ENCODE measurements around the gene MAGI3.

Gene MAGI3

GRCh38 chr1:113511269-113511668 lies 121.0 kb downstream of the MAGI3 start:
- no peak for DNase-seq (ENCODE audit: low read depth, low spot score)
- no peak overlapping the region for H3K4me3 ChIP-seq (ENCODE audit: low read depth, low read length)
- in situ Hi-C loops (cut with HindIII; ENCODE audit: low sequenced_read_pairs): no loop called here
- no peak for TF ChIP-seq CTCF (IDR thresholded peaks at IDR 0.05; ENCODE audit: low read depth, low read length)

- DNase-seq (ENCODE audit: low read depth, low spot score): peak; percentile 42
- in situ Hi-C loops (cut with HindIII; ENCODE audit: low sequenced_read_pairs): no loop called here
These were observed 125.2 kb downstream of the MAGI3 start for GRCh38 chr1:113515498-113515897.

GRCh38 chr1:113517346-113517745 lies 127.0 kb downstream of the MAGI3 start:
- DNase-seq (ENCODE audit: low read depth, low spot score): no peak
- H3K4me3 ChIP-seq (ENCODE audit: low read depth, low read length): no peak overlapping the region
- no peak for TF ChIP-seq CTCF (IDR thresholded peaks at IDR 0.05; ENCODE audit: low read depth, low read length)
- in situ Hi-C loops (cut with HindIII; ENCODE audit: low sequenced_read_pairs): no loop called here

More at GRCh38 chr1:113515498-113515897, 125.2 kb downstream of the MAGI3 start:
- TF ChIP-seq CTCF (IDR thresholded peaks at IDR 0.05; ENCODE audit: low read depth, low read length): no peak
- no peak overlapping the region for H3K4me3 ChIP-seq (ENCODE audit: low read depth, low read length)

- H3K4me3 ChIP-seq (ENCODE audit: low read depth, low read length): no peak overlapping the region
- DNase-seq (ENCODE audit: low read depth, low spot score): no peak
- in situ Hi-C loops (cut with HindIII; ENCODE audit: low sequenced_read_pairs): no loop called here
- TF ChIP-seq CTCF (IDR thresholded peaks at IDR 0.05; ENCODE audit: low read depth, low read length): no peak
These were observed 127.7 kb downstream of the MAGI3 start for GRCh38 chr1:113517983-113518382.

GRCh38 chr1:113519556-113519955 lies 129.2 kb downstream of the MAGI3 start:
- in situ Hi-C loops (cut with HindIII; ENCODE audit: low sequenced_read_pairs): no loop called here

GRCh38 chr1:113530021-113530420 lies 139.7 kb downstream of the MAGI3 start:
- in situ Hi-C loops (cut with HindIII; ENCODE audit: low sequenced_read_pairs): no loop called here
- TF ChIP-seq CTCF (IDR thresholded peaks at IDR 0.05; ENCODE audit: low read depth, low read length): no peak
- no peak for DNase-seq (ENCODE audit: low read depth, low spot score)
- no peak overlapping the region for H3K4me3 ChIP-seq (ENCODE audit: low read depth, low read length)

More at GRCh38 chr1:113519556-113519955, 129.2 kb downstream of the MAGI3 start:
- no peak for TF ChIP-seq CTCF (IDR thresholded peaks at IDR 0.05; ENCODE audit: low read depth, low read length)
- no peak overlapping the region for H3K4me3 ChIP-seq (ENCODE audit: low read depth, low read length)
- DNase-seq (ENCODE audit: low read depth, low spot score): no peak

- no peak for DNase-seq (ENCODE audit: low read depth, low spot score)
- TF ChIP-seq CTCF (IDR thresholded peaks at IDR 0.05; ENCODE audit: low read depth, low read length): no peak
- in situ Hi-C loops (cut with HindIII; ENCODE audit: low sequenced_read_pairs): no loop called here
- no peak overlapping the region for H3K4me3 ChIP-seq (ENCODE audit: low read depth, low read length)
These were observed 141.0 kb downstream of the MAGI3 start for GRCh38 chr1:113531321-113531720.
